ENCODE data around the gene SLC66A2.

GRCh38 chr18:79926715-79927606 is 24.5 kb downstream of the SLC66A2 start:
- no peak for TF ChIP-seq CTCF (IDR thresholded peaks at IDR 0.05 in 8 of 11, conservative IDR thresholded peaks at IDR 0.05 in 3 of 11)
- no peak for TF ChIP-seq POLR2A (IDR thresholded peaks at IDR 0.05)
- peak in 1 of 3 donors; percentile 9 for TF ChIP-seq POLR2AphosphoS5 (IDR thresholded peaks at IDR 0.05)
